SK-N-MC (cell line): ENCODE data around the gene FCGR3A.

Experiments
- DNase-seq: peaks from one replicate; pipeline ENCODE4 v3.0.0-alpha.2; 2011; ENCODE audit warnings: low read depth, low spot score
- H3K27ac ChIP-seq: fragments of 200-600 bp; sonication (generic); 2 replicates; pipeline ENCODE4 v1.5.1; 2016; ENCODE audit warnings: mixed run types
- H3K36me3 ChIP-seq: fragments of 200-600 bp; sonication (generic); 2 replicates; pipeline ENCODE4 v1.6.1; 2017; ENCODE audit warnings: antibody characterized with exemption, low read length, mixed read lengths; ENCODE audit not compliant: insufficient read depth
- H3K4me3 ChIP-seq: fragments of 200-600 bp; sonication (generic); 2 replicates; pipeline ENCODE4 v1.5.1; 2016
- H3K9ac ChIP-seq: fragments of 200-600 bp; sonication (generic); 2 replicates; pipeline ENCODE4 v1.8.0; 2017; ENCODE audit warnings: mixed run types, mixed read lengths; ENCODE audit not compliant: insufficient read length
- H3K9me3 ChIP-seq: fragments of 200-600 bp; sonication (generic); 2 replicates; pipeline ENCODE4 v1.6.1; 2017; ENCODE audit warnings: low read depth, mild to moderate bottlenecking, antibody characterized with exemption, low read length, moderate library complexity, mixed read lengths
- EZH2 ChIP-seq: fragments of 200-600 bp; sonication (generic); IDR thresholded peaks from one replicate; pipeline ENCODE4 v1.6.1; 2017; ENCODE audit warnings: antibody characterized with exemption
- FOXP2 ChIP-seq: optimal IDR thresholded peaks from 2 replicates; pipeline ENCODE3; 2011; ENCODE audit warnings: mild to moderate bottlenecking, moderate library complexity; ENCODE audit not compliant: insufficient read depth; ENCODE audit errors: extremely low read length, control extremely low read depth
- POLR2AphosphoS5 ChIP-seq: IDR thresholded peaks from 2 replicates; pipeline ENCODE4 v1.6.1; 2012; ENCODE audit warnings: mild to moderate bottlenecking, low read depth, low read length, borderline replicate concordance

Gene FCGR3A

DNA sequence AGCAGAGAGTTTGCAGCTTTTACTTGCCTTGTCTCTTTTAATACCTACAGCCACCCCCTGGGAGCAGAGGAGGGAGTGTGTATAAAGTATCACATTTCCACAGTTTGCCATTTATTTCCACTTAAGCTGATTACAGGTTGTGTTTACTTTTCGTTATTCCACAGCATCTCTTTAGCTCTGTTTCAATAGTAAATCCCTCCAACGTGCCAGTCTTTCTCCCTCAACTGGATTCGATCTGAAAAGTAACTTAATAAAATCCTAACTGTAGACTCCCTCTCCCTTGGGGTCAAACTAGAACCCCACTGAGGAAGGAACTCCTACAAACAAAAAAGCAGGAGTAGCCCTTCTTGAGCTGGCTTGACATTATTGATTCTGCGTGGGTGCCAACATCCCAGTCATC, 47.4 kb downstream of the FCGR3A start:
- Histone ChIP-seq H3K36me3 (no peaks in the 10 kb centered on the region), H3K27ac (no peak overlapping the region), H3K9ac (no peak overlapping the region), H3K4me3 (no peak overlapping the region), H3K9me3 (no peaks in the 10 kb centered on the region)
- TF ChIP-seq POLR2AphosphoS5 = no peak
- no peak for TF ChIP-seq EZH2
- TF ChIP-seq FOXP2 = no peak
- DNase-seq = no peak

DNA sequence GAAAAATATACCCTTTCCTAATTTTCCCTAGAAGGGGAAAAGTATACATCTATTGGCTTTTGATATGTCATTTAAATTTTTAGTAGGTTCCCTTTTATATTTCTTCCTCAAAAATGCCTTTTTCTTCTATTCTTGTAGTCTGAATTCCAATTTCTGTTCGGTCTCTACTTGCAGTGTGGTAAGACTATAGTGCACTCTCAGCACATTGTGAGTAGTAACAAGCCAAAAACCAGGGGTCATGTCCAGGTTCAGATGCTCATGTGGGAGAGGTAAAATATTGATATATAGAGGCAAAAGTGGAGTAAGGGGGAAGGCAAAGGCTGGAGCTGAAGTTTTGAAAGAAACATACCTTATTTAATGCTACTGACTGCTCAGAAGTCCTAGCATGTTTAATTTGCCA, 48.4 kb downstream of the FCGR3A start:
- no peak for DNase-seq
- Histone ChIP-seq H3K27ac (no peak overlapping the region), H3K9ac (no peak overlapping the region), H3K9me3 (no peaks in the 10 kb centered on the region), H3K4me3 (no peak overlapping the region), H3K36me3 (no peaks in the 10 kb centered on the region)
- TF ChIP-seq FOXP2 (no peak), EZH2 (no peak), POLR2AphosphoS5 (no peak)

DNA sequence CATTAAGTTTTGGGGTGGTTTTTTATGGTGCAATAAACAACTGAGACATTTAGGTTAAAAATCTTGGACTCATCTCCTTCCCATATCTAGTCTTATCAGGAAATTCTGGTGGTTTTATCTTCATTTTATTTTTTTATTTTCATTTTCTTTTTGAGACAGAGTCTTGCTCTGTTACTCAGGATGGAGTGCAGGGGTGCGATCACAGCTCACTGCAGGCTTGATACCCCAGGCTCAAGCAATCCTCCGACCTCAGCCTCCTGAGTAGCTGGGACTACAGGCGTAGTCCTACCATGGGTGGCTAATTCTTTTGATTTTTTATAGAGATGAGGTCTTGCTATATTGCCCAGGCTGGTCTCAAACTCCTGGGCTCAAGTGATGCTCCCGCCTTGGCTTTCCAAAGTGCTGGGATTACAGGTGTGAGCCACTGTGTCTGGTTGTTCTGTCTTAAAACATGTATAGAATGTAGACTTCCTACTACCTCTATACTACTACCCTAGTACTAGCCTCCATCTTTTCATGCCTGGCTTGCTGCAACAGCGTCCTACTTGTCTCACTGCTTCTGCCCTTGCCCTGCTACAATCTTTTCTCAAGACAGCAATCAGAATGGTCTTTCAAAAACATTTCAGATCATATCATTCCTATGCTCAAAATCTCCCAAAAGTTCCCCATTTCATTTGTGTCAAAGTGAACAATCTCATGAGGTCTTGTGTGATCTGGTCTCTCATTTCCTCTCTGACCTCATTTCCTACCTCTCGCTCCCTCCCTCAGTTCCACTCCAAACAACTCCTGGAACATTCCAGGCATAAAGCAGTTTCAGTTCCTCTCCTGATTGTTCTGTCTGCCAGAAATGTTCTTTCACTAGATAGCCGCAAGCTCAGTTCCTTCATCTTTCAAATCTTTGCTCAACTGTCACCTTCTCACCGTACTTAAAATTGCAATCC, 50.2 kb downstream of the FCGR3A start:
- H3K36me3 ChIP-seq = no peaks in the 10 kb centered on the region
- H3K9me3 ChIP-seq = no peaks in the 10 kb centered on the region
- H3K9ac ChIP-seq = no peak overlapping the region
- no peak overlapping the region for H3K27ac ChIP-seq
- TF ChIP-seq FOXP2 (no peak), EZH2 (no peak), POLR2AphosphoS5 (no peak)
- H3K4me3 ChIP-seq = no peak overlapping the region
- DNase-seq = no peak

DNA sequence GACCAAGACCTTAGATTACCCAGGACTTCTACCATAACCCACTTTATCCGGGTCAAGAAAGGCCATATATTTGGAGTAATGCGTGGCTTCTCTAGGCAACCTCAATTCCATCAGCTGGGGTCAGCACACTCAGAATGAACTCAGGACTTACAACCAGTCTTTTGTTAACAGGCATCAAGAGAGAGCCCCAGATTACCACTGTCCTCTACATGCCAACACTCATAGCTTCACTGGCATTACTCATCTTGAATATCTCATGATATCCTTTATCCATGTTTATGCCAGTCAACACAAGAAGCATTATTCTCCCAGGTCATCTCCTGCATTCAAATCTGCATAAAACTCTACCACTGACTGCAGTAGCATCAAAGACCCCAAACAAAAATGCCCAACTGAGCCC, 51.0 kb downstream of the FCGR3A start:
- Histone ChIP-seq H3K36me3 (no peaks in the 10 kb centered on the region), H3K9me3 (no peaks in the 10 kb centered on the region), H3K27ac (no peak overlapping the region), H3K4me3 (no peak overlapping the region), H3K9ac (no peak overlapping the region)
- no peak for DNase-seq
- TF ChIP-seq FOXP2 (no peak), POLR2AphosphoS5 (no peak), EZH2 (no peak)

DNA sequence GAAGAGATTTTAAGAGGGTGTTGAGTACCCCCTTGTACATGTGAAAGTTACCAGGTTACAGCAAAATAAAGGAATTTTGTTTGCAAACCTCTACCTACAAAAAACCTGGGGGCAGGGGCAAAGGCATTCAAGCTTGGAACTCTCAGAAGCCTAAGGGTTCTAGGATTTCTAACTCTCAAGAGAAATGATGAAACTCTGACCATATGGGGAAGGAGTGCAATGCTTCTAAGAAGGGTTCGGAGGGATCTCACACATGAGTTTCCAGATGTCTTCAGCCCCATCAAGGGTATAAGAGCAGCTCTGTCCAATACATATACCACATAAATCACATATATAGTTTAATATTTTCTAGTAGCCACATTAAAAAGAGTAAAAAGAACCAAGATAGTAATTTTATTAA, 51.7 kb downstream of the FCGR3A start:
- TF ChIP-seq EZH2 (no peak), POLR2AphosphoS5 (no peak), FOXP2 (no peak)
- no peaks in the 10 kb centered on the region for H3K36me3 ChIP-seq
- no peak for DNase-seq

DNA sequence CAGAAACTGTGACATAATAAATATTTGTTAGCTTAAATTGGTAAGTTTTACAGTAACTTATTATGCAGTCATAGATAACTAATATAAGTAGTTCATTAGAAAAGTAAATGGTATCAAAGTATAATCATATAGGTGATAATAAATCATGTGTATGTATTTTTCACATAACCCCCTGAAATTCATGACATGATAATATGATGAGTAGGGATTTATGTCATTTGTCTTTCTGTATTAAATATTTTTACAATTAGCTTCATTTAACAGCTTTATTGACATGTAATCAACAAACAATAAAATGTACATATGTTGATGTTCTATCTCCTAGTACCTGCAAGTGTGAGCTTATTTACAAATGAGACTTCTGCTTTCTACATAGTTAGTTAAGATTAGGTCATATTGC, 54.1 kb downstream of the FCGR3A start:
- H3K9me3 ChIP-seq = no peaks in the 10 kb centered on the region
- no peaks in the 10 kb centered on the region for H3K36me3 ChIP-seq
- H3K27ac ChIP-seq = no peak overlapping the region
- no peak overlapping the region for H3K9ac ChIP-seq
- no peak overlapping the region for H3K4me3 ChIP-seq
- TF ChIP-seq EZH2 = no peak
- TF ChIP-seq FOXP2 = no peak
- no peak for TF ChIP-seq POLR2AphosphoS5
- no peak for DNase-seq

More for the DNA sequence above, 51.7 kb downstream of the FCGR3A start:
- Histone ChIP-seq H3K9ac (no peak overlapping the region), H3K9me3 (no peaks in the 10 kb centered on the region), H3K27ac (no peak overlapping the region), H3K4me3 (no peak overlapping the region)

DNA sequence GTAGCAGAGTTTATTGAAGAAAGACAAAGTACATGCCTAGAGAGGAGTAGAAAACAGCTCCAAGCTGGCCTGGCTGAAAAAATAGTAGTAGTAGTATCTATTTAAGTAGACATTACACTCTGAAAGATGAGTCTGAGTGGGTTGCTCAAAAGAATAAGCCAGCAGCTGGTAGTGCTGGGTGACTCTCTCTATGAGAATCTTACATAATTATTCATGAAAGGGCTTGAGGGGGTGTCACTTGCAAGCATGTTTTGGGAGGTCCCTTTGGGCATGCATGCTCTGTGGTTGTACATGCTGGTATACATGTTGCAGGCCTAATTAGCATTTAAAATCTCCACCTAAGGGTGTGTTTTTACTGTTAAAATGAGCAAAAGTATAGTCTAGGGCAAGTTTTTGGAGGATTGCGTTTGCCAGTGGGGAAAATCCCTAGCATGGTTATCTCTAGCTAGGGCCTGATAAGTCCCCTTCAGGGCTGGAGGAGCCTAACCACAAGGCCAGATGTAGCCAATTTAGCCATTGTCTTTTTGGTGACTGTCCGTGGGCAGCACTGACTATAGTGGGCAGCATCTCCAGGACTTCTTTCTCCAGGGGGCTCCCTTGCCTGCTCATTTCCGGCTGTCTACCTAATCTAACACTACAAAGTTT, 55.4 kb downstream of the FCGR3A start:
- H3K27ac ChIP-seq = no peak overlapping the region

DNA sequence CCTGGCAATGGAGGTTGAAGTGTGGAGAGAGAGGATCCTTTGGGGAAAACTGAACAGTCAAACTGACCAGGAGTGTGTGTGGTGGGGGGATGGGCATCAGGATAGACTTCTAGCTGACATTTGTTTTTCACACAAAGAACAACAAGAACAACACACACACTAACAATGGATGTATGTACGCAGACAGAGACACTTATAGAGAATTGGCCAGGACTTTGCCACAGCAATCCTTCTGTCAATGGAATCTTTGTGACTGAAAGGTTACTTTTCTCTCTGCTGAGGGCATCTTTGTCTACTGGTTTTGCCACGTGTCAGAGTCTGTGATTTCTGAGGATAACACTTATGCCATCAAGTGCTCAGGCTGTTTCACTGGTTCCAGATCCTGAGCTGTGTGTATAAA, 56.8 kb downstream of the FCGR3A start:
- Histone ChIP-seq H3K4me3 (no peak overlapping the region), H3K36me3 (no peaks in the 10 kb centered on the region), H3K27ac (no peak overlapping the region), H3K9ac (no peak overlapping the region), H3K9me3 (no peaks in the 10 kb centered on the region)
- no peak for TF ChIP-seq FOXP2
- no peak for TF ChIP-seq POLR2AphosphoS5
- TF ChIP-seq EZH2 = no peak
- DNase-seq = no peak

More for the DNA sequence above, 55.4 kb downstream of the FCGR3A start:
- TF ChIP-seq EZH2 (no peak), FOXP2 (no peak), POLR2AphosphoS5 (no peak)
- DNase-seq = no peak
- Histone ChIP-seq H3K4me3 (no peak overlapping the region), H3K9me3 (no peaks in the 10 kb centered on the region), H3K36me3 (no peaks in the 10 kb centered on the region), H3K9ac (no peak overlapping the region)
